GM18858 (cell line): ENCODE data around the gene ZNF236.

Experiments used
- ATAC-seq: cut with Tn5 transposase; IDR thresholded peaks from one replicate; pipeline ENCODE4 v1.9.1; 2021; ENCODE audit not compliant: unreplicated experiment

ZNF236 gene

GRCh38 chr18:76967721-76968472 lies 145.5 kb downstream of the ZNF236 start:
- ATAC-seq, result no peak

GRCh38 chr18:76970770-76971559 lies 148.6 kb downstream of the ZNF236 start:
- ATAC-seq, result no peak

GRCh38 chr18:76972241-76972640 lies 149.9 kb downstream of the ZNF236 start:
- ATAC-seq, result no peak

GRCh38 chr18:76972846-76973519 lies 150.6 kb downstream of the ZNF236 start:
- no peak for ATAC-seq

- ATAC-seq, result no peak
Observed at GRCh38 chr18:76973520-76974266, 151.3 kb downstream of the ZNF236 start.

- no peak for ATAC-seq
Observed at GRCh38 chr18:76974386-76974785, 152.0 kb downstream of the ZNF236 start.

GRCh38 chr18:76975577-76976110 lies 153.3 kb downstream of the ZNF236 start:
- no peak for ATAC-seq

GRCh38 chr18:76977108-76977621 lies 154.8 kb downstream of the ZNF236 start:
- ATAC-seq, result no peak

- ATAC-seq, result no peak
Observed at GRCh38 chr18:76977684-76978232, 155.4 kb downstream of the ZNF236 start.

- ATAC-seq, result no peak
Observed at GRCh38 chr18:76978616-76979015, 156.3 kb downstream of the ZNF236 start.

GRCh38 chr18:76979111-76979751 lies 156.9 kb downstream of the ZNF236 start:
- ATAC-seq, result no peak

- ATAC-seq, result no peak
Observed at GRCh38 chr18:76979906-76980305, 157.5 kb downstream of the ZNF236 start.

GRCh38 chr18:76980663-76981395 lies 158.5 kb downstream of the ZNF236 start:
- peak; percentile 27 for ATAC-seq

GRCh38 chr18:76981396-76981968 lies 159.1 kb downstream of the ZNF236 start:
- ATAC-seq, result peak; percentile 37

GRCh38 chr18:76982038-76982437 lies 159.7 kb downstream of the ZNF236 start:
- ATAC-seq, result no peak

GRCh38 chr18:76982841-76983583 lies 160.7 kb downstream of the ZNF236 start:
- ATAC-seq, result peak; percentile 61

- peak; percentile 3 for ATAC-seq
Observed at GRCh38 chr18:76983613-76984051, 161.3 kb downstream of the ZNF236 start.
